HEK293 (cell line): ENCODE measurements around the gene CNRIP1.

Source experiments
- GLIS2 ChIP-seq: fragments of 450-650 bp; formaldehyde crosslinking; IDR thresholded peaks from 2 replicates; pipeline ENCODE4 v1.5.1; 2016; ENCODE audit warnings: missing biosample characterization, missing genetic modification characterization
- KLF16 ChIP-seq: fragments of 450-650 bp; formaldehyde crosslinking; IDR thresholded peaks from 2 replicates; pipeline ENCODE4 v1.5.1; 2017; ENCODE audit warnings: missing biosample characterization, missing genetic modification characterization
- KLF7 ChIP-seq: fragments of 450-650 bp; formaldehyde crosslinking; IDR thresholded peaks from 2 replicates; pipeline ENCODE4 v1.5.1; 2016; ENCODE audit warnings: missing biosample characterization, missing genetic modification characterization, borderline replicate concordance
- KLF9 ChIP-seq: fragments of 450-650 bp; formaldehyde crosslinking; IDR thresholded peaks from 2 replicates; pipeline ENCODE4 v1.5.1; 2016; ENCODE audit warnings: missing biosample characterization, missing genetic modification characterization, low read depth
- MYNN ChIP-seq: fragments of 450-650 bp; formaldehyde crosslinking; IDR thresholded peaks from 2 replicates; pipeline ENCODE4 v1.5.1; 2016; ENCODE audit warnings: missing biosample characterization, missing genetic modification characterization, borderline replicate concordance
- PRDM1 ChIP-seq: fragments of 450-650 bp; formaldehyde crosslinking; IDR thresholded peaks from 2 replicates; pipeline ENCODE4; 2016; ENCODE audit warnings: missing biosample characterization, missing genetic modification characterization
- SP3 ChIP-seq: fragments of 450-650 bp; formaldehyde crosslinking; IDR thresholded peaks from 2 replicates; pipeline ENCODE4 v1.5.1; 2016; ENCODE audit warnings: missing biosample characterization, missing genetic modification characterization
- ZBTB17 ChIP-seq: fragments of 450-650 bp; formaldehyde crosslinking; IDR thresholded peaks from 2 replicates; pipeline ENCODE4 v1.5.1; 2016; ENCODE audit warnings: missing biosample characterization, missing genetic modification characterization
- ZBTB20 ChIP-seq: fragments of 450-650 bp; formaldehyde crosslinking; IDR thresholded peaks from 2 replicates; pipeline ENCODE4 v1.5.1; 2016; ENCODE audit warnings: missing biosample characterization, missing genetic modification characterization
- ZBTB8A ChIP-seq: fragments of 450-650 bp; formaldehyde crosslinking; IDR thresholded peaks from 2 replicates; pipeline ENCODE4 v1.5.1; 2016; ENCODE audit warnings: missing biosample characterization, missing genetic modification characterization
- ZEB2 ChIP-seq: fragments of 450-650 bp; formaldehyde crosslinking; IDR thresholded peaks from 2 replicates; pipeline ENCODE4 v1.5.1; 2016; ENCODE audit warnings: missing biosample characterization, missing genetic modification characterization
- ZIC2 ChIP-seq: fragments of 450-650 bp; formaldehyde crosslinking; IDR thresholded peaks from 2 replicates; pipeline ENCODE4 v1.5.1; 2016; ENCODE audit warnings: missing biosample characterization, missing genetic modification characterization
- ZNF335 ChIP-seq: fragments of 450-650 bp; formaldehyde crosslinking; conservative IDR thresholded peaks from 2 replicates; pipeline ENCODE4 v1.5.1; 2016; ENCODE audit warnings: missing biosample characterization, missing genetic modification characterization
- ZNF350 ChIP-seq: fragments of 450-650 bp; formaldehyde crosslinking; IDR thresholded peaks from 2 replicates; pipeline ENCODE4 v1.5.0; 2017; ENCODE audit warnings: missing biosample characterization, mild to moderate bottlenecking, missing genetic modification characterization
- ZNF366 ChIP-seq: fragments of 450-650 bp; formaldehyde crosslinking; conservative IDR thresholded peaks from 2 replicates; pipeline ENCODE4 v1.5.1; 2016; ENCODE audit warnings: missing biosample characterization, missing genetic modification characterization
- ZNF561 ChIP-seq: fragments of 450-650 bp; IDR thresholded peaks from 2 replicates; pipeline ENCODE4 v1.5.1; 2018; ENCODE audit warnings: missing biosample characterization, missing genetic modification characterization, borderline replicate concordance
- ZNF585B ChIP-seq: fragments of 450-650 bp; formaldehyde crosslinking; IDR thresholded peaks from 2 replicates; pipeline ENCODE4 v1.5.1; 2016; ENCODE audit warnings: missing biosample characterization, missing genetic modification characterization
- ZNF600 ChIP-seq: fragments of 450-650 bp; formaldehyde crosslinking; IDR thresholded peaks from 2 replicates; pipeline ENCODE4 v1.5.1; 2016; ENCODE audit warnings: missing biosample characterization, missing genetic modification characterization
- ZNF621 ChIP-seq: fragments of 450-650 bp; formaldehyde crosslinking; IDR thresholded peaks from 2 replicates; pipeline ENCODE4 v1.5.1; 2017; ENCODE audit warnings: missing biosample characterization, missing genetic modification characterization
- ZNF629 ChIP-seq: fragments of 450-650 bp; formaldehyde crosslinking; IDR thresholded peaks from 2 replicates; pipeline ENCODE4 v1.5.1; 2017; ENCODE audit warnings: missing biosample characterization, missing genetic modification characterization
- ZNF660 ChIP-seq: fragments of 450-650 bp; IDR thresholded peaks from 2 replicates; pipeline ENCODE4 v1.5.1; 2018; ENCODE audit warnings: missing biosample characterization, mild to moderate bottlenecking, missing genetic modification characterization
- ZXDB ChIP-seq: fragments of 450-650 bp; formaldehyde crosslinking; IDR thresholded peaks from 2 replicates; pipeline ENCODE4 v1.5.1; 2016; ENCODE audit warnings: missing biosample characterization, missing genetic modification characterization
- TF ChIP-seq, protein P1 (sequence below): fragments of 450-650 bp; formaldehyde crosslinking; IDR thresholded peaks from 2 replicates; pipeline ENCODE4 v1.5.1; 2017; ENCODE audit warnings: missing biosample characterization, missing genetic modification characterization
- TF ChIP-seq, protein P2 (sequence below): IDR thresholded peaks from 2 replicates; pipeline ENCODE4 v1.6.1; 2011; ENCODE audit warnings: mild to moderate bottlenecking, low read depth, low read length, borderline replicate concordance
- TF ChIP-seq, protein P3 (sequence below): fragments of 450-650 bp; formaldehyde crosslinking; IDR thresholded peaks from 2 replicates; pipeline ENCODE4 v1.5.1; 2016; ENCODE audit warnings: missing biosample characterization, missing genetic modification characterization
- TF ChIP-seq, protein P4 (sequence below): fragments of 450-650 bp; formaldehyde crosslinking; IDR thresholded peaks from 2 replicates; pipeline ENCODE4 v1.5.1; 2016; ENCODE audit warnings: missing biosample characterization, missing genetic modification characterization
- TF ChIP-seq, protein P5 (sequence below): fragments of 450-650 bp; formaldehyde crosslinking; optimal IDR thresholded peaks from 2 replicates; pipeline ENCODE3; 2016; ENCODE audit warnings: missing biosample characterization, mild to moderate bottlenecking, missing genetic modification characterization
- TF ChIP-seq, protein P6 (sequence below): fragments of 450-650 bp; formaldehyde crosslinking; conservative IDR thresholded peaks from 2 replicates; pipeline ENCODE4 v1.5.1; 2016; ENCODE audit warnings: low read depth, missing biosample characterization, missing genetic modification characterization

CNRIP1 gene

DNA sequence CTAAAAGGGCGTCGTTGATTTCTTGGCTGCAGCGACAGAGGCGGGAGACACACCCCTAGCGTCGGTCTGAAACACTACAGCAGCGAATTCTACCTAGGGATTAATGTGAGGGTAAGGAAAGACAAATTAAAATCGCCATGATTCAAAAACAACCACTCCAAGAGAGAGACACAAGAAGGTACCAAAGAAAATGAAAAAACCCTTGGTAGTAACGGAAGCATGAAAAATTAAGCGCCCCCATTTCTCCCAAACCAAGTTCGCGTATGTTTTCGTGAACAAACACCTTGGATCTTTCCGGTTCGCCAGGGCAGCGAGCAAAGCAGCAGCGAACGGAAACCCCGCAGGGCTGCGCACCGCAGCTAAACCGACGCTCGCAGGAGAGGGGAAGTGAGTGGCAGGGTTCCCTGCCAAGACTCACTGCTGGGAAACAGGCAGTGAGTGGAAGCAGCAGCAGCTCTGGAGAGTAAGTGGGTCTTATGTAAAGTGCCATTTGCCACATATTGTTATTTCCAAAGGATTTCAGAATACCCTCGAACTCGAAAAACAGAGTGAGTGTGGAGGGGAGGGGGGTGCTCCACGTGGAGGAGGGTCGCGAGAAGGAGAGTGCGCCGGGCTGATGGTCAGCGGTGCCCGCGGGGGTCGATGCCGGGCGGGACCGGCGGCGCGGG lies 68.4 kb downstream of the CNRIP1 start (continued):
- peak; percentile 94 for TF ChIP-seq ZIC2 (tag by site-specific recombination)
- 0 out of 2 replicates have a peak, but pooled peaks have one; percentile 32 for TF ChIP-seq KLF9 (tag by site-specific recombination)
- TF ChIP-seq ZNF660: peak; percentile 74
- TF ChIP-seq ZNF600 (tag by site-specific recombination): 0 out of 2 replicates have a peak, but pooled peaks have one; percentile 33
- TF ChIP-seq ZBTB8A (tag by site-specific recombination): peak; percentile 23; the same call in 1 of the 2 replicates
- TF ChIP-seq ZNF335: peak; percentile 68
- TF ChIP-seq GLIS2: peak; percentile 81
- no peak for TF ChIP-seq ZNF621 (tag by site-specific recombination)
- TF ChIP-seq KLF16 (tag by site-specific recombination): peak; percentile 81
- peak; percentile 84 for TF ChIP-seq ZXDB (tag by site-specific recombination)
- no peak for TF ChIP-seq MYNN
- no peak for TF ChIP-seq ZNF585B (tag by site-specific recombination)
- TF ChIP-seq, protein P1, sequence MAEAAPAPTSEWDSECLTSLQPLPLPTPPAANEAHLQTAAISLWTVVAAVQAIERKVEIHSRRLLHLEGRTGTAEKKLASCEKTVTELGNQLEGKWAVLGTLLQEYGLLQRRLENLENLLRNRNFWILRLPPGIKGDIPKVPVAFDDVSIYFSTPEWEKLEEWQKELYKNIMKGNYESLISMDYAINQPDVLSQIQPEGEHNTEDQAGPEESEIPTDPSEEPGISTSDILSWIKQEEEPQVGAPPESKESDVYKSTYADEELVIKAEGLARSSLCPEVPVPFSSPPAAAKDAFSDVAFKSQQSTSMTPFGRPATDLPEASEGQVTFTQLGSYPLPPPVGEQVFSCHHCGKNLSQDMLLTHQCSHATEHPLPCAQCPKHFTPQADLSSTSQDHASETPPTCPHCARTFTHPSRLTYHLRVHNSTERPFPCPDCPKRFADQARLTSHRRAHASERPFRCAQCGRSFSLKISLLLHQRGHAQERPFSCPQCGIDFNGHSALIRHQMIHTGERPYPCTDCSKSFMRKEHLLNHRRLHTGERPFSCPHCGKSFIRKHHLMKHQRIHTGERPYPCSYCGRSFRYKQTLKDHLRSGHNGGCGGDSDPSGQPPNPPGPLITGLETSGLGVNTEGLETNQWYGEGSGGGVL: peak; percentile 20; the same call in 1 of the 2 replicates
- peak; percentile 37 for TF ChIP-seq SP3 (tag by site-specific recombination)
- TF ChIP-seq ZBTB17: peak; percentile 75
- peak; percentile 52; the same call in 1 of the 2 replicates for TF ChIP-seq ZNF629 (tag by site-specific recombination)
- no peak for TF ChIP-seq ZNF350
- TF ChIP-seq, protein P2, sequence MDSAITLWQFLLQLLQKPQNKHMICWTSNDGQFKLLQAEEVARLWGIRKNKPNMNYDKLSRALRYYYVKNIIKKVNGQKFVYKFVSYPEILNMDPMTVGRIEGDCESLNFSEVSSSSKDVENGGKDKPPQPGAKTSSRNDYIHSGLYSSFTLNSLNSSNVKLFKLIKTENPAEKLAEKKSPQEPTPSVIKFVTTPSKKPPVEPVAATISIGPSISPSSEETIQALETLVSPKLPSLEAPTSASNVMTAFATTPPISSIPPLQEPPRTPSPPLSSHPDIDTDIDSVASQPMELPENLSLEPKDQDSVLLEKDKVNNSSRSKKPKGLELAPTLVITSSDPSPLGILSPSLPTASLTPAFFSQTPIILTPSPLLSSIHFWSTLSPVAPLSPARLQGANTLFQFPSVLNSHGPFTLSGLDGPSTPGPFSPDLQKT: no peak
- TF ChIP-seq, protein P3, sequence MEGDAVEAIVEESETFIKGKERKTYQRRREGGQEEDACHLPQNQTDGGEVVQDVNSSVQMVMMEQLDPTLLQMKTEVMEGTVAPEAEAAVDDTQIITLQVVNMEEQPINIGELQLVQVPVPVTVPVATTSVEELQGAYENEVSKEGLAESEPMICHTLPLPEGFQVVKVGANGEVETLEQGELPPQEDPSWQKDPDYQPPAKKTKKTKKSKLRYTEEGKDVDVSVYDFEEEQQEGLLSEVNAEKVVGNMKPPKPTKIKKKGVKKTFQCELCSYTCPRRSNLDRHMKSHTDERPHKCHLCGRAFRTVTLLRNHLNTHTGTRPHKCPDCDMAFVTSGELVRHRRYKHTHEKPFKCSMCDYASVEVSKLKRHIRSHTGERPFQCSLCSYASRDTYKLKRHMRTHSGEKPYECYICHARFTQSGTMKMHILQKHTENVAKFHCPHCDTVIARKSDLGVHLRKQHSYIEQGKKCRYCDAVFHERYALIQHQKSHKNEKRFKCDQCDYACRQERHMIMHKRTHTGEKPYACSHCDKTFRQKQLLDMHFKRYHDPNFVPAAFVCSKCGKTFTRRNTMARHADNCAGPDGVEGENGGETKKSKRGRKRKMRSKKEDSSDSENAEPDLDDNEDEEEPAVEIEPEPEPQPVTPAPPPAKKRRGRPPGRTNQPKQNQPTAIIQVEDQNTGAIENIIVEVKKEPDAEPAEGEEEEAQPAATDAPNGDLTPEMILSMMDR (tag by site-specific recombination): peak; percentile 75
- TF ChIP-seq KLF7 (tag by site-specific recombination): peak; percentile 22; the same call in 1 of the 2 replicates
- TF ChIP-seq, protein P4, sequence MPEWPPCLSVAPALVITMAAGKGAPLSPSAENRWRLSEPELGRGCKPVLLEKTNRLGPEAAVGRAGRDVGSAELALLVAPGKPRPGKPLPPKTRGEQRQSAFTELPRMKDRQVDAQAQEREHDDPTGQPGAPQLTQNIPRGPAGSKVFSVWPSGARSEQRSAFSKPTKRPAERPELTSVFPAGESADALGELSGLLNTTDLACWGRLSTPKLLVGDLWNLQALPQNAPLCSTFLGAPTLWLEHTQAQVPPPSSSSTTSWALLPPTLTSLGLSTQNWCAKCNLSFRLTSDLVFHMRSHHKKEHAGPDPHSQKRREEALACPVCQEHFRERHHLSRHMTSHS (tag by site-specific recombination): no peak
- TF ChIP-seq ZNF561 (tag by site-specific recombination): no peak
- TF ChIP-seq, protein P5, sequence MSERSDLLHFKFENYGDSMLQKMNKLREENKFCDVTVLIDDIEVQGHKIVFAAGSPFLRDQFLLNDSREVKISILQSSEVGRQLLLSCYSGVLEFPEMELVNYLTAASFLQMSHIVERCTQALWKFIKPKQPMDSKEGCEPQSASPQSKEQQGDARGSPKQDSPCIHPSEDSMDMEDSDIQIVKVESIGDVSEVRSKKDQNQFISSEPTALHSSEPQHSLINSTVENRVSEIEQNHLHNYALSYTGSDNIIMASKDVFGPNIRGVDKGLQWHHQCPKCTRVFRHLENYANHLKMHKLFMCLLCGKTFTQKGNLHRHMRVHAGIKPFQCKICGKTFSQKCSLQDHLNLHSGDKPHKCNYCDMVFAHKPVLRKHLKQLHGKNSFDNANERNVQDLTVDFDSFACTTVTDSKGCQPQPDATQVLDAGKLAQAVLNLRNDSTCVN (tag by site-specific recombination): peak; percentile 21
- peak; percentile 79 for TF ChIP-seq ZBTB20 (tag by site-specific recombination)
- TF ChIP-seq ZEB2 (tag by site-specific recombination): peak; percentile 90
- TF ChIP-seq, protein P6, sequence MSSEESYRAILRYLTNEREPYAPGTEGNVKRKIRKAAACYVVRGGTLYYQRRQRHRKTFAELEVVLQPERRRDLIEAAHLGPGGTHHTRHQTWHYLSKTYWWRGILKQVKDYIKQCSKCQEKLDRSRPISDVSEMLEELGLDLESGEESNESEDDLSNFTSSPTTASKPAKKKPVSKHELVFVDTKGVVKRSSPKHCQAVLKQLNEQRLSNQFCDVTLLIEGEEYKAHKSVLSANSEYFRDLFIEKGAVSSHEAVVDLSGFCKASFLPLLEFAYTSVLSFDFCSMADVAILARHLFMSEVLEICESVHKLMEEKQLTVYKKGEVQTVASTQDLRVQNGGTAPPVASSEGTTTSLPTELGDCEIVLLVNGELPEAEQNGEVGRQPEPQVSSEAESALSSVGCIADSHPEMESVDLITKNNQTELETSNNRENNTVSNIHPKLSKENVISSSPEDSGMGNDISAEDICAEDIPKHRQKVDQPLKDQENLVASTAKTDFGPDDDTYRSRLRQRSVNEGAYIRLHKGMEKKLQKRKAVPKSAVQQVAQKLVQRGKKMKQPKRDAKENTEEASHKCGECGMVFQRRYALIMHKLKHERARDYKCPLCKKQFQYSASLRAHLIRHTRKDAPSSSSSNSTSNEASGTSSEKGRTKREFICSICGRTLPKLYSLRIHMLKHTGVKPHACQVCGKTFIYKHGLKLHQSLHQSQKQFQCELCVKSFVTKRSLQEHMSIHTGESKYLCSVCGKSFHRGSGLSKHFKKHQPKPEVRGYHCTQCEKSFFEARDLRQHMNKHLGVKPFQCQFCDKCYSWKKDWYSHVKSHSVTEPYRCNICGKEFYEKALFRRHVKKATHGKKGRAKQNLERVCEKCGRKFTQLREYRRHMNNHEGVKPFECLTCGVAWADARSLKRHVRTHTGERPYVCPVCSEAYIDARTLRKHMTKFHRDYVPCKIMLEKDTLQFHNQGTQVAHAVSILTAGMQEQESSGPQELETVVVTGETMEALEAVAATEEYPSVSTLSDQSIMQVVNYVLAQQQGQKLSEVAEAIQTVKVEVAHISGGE: peak; percentile 47; the same call in 1 of the 2 replicates
- TF ChIP-seq ZNF366 (tag by site-specific recombination): peak; percentile 66
- TF ChIP-seq PRDM1 (tag by site-specific recombination): peak; percentile 37; the same call in 1 of the 2 replicates
